ENCODE results near the gene PTPRN2. TPM values are rescaled to one million over a fixed set of nuclear protein-coding genes. Genes with fewer than 3 reads are reported as not detected.

Gene PTPRN2
- polyA plus RNA-seq, 4 donors = 1.6 to 11.7 (median 4.0) TPM

DNA sequence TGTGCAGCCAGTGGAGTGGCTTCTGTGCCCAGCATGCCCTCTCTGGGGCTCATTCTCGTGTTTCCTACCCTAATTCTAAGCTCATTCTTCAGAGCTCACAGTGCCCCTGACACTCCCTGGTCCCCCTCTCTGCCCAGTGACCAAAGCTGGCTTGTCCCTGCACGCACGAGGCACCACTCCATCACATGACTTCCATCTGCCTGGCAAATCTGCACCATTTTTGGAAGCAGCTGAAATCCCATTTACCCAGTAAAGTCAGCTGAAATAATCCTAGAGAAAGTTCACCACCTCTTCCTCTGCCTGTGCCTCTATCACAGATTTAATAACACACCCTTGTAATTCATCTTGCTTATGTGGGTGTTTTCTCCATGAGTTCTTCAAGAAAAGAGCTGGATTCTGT lies 616.9 kb downstream of the PTPRN2 start:
- no peak for FAIRE-seq
- H3K9me3 ChIP-seq (ENCODE audit: control insufficient read depth in 2 of 2, insufficient read depth in 1 of 2, low read depth in 1 of 2, low read length in 1 of 2) = peaks cover 2 to 40% of the 10 kb centered on the region in 2 donors
- WGBS, 3 donors = 63 to 69% (median 64%) methylated on average over 3 of the region's 3 CpGs
- no peak overlapping the region for H3K4me3 ChIP-seq (ENCODE audit: low read depth in 1 of 3, low read length in 3 of 3)
- H3K36me3 ChIP-seq (ENCODE audit: control insufficient read depth in 3 of 3, insufficient read depth in 2 of 3, low read depth in 1 of 3, low read length in 3 of 3) = no peaks in the 10 kb centered on the region
- no peak for DNase-seq
- H3K27ac ChIP-seq (ENCODE audit: low read depth in 1 of 3, low read length in 2 of 3) = no peak overlapping the region
- H3K4me1 ChIP-seq (ENCODE audit: control insufficient read depth in 3 of 3, insufficient read depth in 2 of 3, low read depth in 1 of 3, low read length in 2 of 3) = no peaks in the 10 kb centered on the region
- peaks cover 0 to 2% (median 0%) of the 10 kb centered on the region in 3 donors for H3K27me3 ChIP-seq (ENCODE audit: control insufficient read depth in 3 of 3, insufficient read depth in 3 of 3, low read length in 3 of 3)

DNA sequence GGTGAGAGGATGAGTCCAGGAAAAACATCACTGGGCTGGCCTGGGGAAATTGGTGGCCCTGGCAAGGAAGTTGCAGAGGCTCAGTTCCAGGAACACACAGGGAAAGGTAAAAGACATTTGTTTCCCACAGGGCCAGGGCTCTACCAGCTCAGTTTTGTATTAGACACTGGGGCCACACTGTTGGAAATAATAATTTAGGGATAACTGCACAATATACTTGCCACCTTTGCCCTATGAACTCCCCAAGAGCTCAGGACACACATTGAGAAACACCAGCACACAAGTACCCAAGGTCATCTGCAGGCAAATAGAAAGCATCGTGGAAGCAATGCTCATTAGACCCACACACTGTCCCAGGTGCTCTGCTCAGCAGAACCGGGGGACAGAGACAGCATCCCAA lies 617.6 kb downstream of the PTPRN2 start:
- H3K27me3 ChIP-seq (ENCODE audit: control insufficient read depth in 3 of 3, insufficient read depth in 3 of 3, low read length in 3 of 3) = peaks cover 0 to 2% (median 0%) of the 10 kb centered on the region in 3 donors
- H3K4me1 ChIP-seq (ENCODE audit: control insufficient read depth in 3 of 3, insufficient read depth in 2 of 3, low read depth in 1 of 3, low read length in 2 of 3) = no peaks in the 10 kb centered on the region
- H3K9me3 ChIP-seq (ENCODE audit: control insufficient read depth in 2 of 2, insufficient read depth in 1 of 2, low read depth in 1 of 2, low read length in 1 of 2) = peaks cover 2 to 33% of the 10 kb centered on the region in 2 donors
- FAIRE-seq (no peak), DNase-seq (no peak)
- H3K27ac ChIP-seq (ENCODE audit: low read depth in 1 of 3, low read length in 2 of 3) = no peak overlapping the region
- no peak overlapping the region for H3K4me3 ChIP-seq (ENCODE audit: low read depth in 1 of 3, low read length in 3 of 3)
- no peaks in the 10 kb centered on the region for H3K36me3 ChIP-seq (ENCODE audit: control insufficient read depth in 3 of 3, insufficient read depth in 2 of 3, low read depth in 1 of 3, low read length in 3 of 3)
- 77 to 82% (median 78%) methylated on average over 2 of the region's 2 CpGs for WGBS, 3 donors

DNA sequence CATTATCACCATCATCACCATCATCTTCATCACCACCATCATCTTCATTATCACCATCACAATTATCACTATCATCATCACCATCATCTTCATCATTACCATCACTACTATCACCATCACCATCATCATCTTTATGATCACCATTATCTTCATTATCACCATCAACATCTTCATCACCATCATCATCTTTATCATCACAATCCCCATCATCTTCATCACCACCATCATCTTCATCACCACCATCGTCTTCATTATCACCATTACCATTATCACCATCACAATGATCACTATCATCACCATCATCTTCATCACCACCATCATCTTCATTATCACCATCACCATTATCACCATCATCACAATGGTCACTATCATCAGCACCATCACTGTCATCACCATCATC lies 621.1 kb downstream of the PTPRN2 start:
- no peak for FAIRE-seq
- WGBS, 3 donors = 89 to 93% (median 91%) methylated on average over 1 of the region's 1 CpG

DNA sequence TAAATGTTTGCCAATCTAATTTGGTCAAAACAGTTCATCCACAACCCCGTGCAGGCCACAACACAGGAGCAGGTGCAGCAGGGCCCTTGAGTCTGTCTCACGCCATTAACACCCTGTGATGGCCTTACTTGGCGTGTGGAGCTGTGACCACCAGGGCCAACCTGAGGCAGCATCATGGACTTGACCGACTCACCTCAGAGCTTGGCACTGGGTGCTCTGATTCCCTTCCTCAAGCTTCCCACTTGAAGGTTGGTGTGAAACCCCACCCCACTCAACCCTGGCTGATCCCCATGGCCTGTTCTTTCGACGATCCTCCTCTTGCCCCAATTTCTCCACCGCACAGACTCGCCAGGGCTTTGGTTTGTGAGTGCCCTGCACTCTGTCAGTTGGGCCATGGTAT lies 623.1 kb downstream of the PTPRN2 start:
- DNase-seq = no peak
- WGBS, 3 donors = 90 to 95% (median 91%) methylated on average over 8 of the region's 8 CpGs
- H3K27me3 ChIP-seq (ENCODE audit: control insufficient read depth in 3 of 3, insufficient read depth in 3 of 3, low read length in 3 of 3) = no peaks in the 10 kb centered on the region
- no peak overlapping the region for H3K27ac ChIP-seq (ENCODE audit: low read depth in 1 of 3, low read length in 2 of 3)
- no peak for FAIRE-seq
- no peaks in the 10 kb centered on the region for H3K9me3 ChIP-seq (ENCODE audit: control insufficient read depth in 2 of 2, insufficient read depth in 1 of 2, low read depth in 1 of 2, low read length in 1 of 2)
- H3K4me1 ChIP-seq (ENCODE audit: control insufficient read depth in 3 of 3, insufficient read depth in 2 of 3, low read depth in 1 of 3, low read length in 2 of 3) = no peaks in the 10 kb centered on the region
- H3K4me3 ChIP-seq (ENCODE audit: low read depth in 1 of 3, low read length in 3 of 3) = no peak overlapping the region
- no peaks in the 10 kb centered on the region for H3K36me3 ChIP-seq (ENCODE audit: control insufficient read depth in 3 of 3, insufficient read depth in 2 of 3, low read depth in 1 of 3, low read length in 3 of 3)

More for the DNA sequence above, 621.1 kb downstream of the PTPRN2 start:
- Histone ChIP-seq H3K4me1 (ENCODE audit: control insufficient read depth in 3 of 3, insufficient read depth in 2 of 3, low read depth in 1 of 3, low read length in 2 of 3) (no peaks in the 10 kb centered on the region), H3K4me3 (ENCODE audit: low read depth in 1 of 3, low read length in 3 of 3) (no peak overlapping the region), H3K9me3 (ENCODE audit: control insufficient read depth in 2 of 2, insufficient read depth in 1 of 2, low read depth in 1 of 2, low read length in 1 of 2) (peaks cover 0 to 7% of the 10 kb centered on the region in 2 donors), H3K27me3 (ENCODE audit: control insufficient read depth in 3 of 3, insufficient read depth in 3 of 3, low read length in 3 of 3) (peaks cover 0 to 2% (median 0%) of the 10 kb centered on the region in 3 donors), H3K27ac (ENCODE audit: low read depth in 1 of 3, low read length in 2 of 3) (no peak overlapping the region), H3K36me3 (ENCODE audit: control insufficient read depth in 3 of 3, insufficient read depth in 2 of 3, low read depth in 1 of 3, low read length in 3 of 3) (no peaks in the 10 kb centered on the region)
- no peak for DNase-seq

DNA sequence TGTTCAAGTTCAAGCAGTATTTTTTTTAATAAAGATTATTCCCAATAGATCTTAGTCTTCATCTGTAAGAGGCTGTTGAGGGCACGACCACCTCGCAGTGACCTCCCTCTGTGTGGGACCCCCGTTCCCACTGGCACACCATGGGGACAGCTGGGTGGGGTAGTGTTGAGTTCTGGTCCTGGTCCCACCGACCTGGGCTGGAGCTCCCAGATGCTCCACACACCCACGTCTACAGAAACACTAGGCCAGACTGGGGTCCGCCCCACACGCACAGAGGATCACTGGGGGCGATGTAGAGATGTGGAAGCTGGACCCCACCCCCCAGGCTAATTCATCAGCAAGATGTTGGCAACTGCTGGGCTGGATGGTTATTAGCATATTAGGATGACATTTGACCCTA lies 623.6 kb downstream of the PTPRN2 start:
- FAIRE-seq = no peak
- no peaks in the 10 kb centered on the region for H3K27me3 ChIP-seq (ENCODE audit: control insufficient read depth in 3 of 3, insufficient read depth in 3 of 3, low read length in 3 of 3)
- no peak for DNase-seq
- H3K36me3 ChIP-seq (ENCODE audit: control insufficient read depth in 3 of 3, insufficient read depth in 2 of 3, low read depth in 1 of 3, low read length in 3 of 3) = no peaks in the 10 kb centered on the region
- 82 to 90% (median 82%) methylated on average over 8 of the region's 8 CpGs for WGBS, 3 donors
- H3K4me1 ChIP-seq (ENCODE audit: control insufficient read depth in 3 of 3, insufficient read depth in 2 of 3, low read depth in 1 of 3, low read length in 2 of 3) = no peaks in the 10 kb centered on the region
- no peaks in the 10 kb centered on the region for H3K9me3 ChIP-seq (ENCODE audit: control insufficient read depth in 2 of 2, insufficient read depth in 1 of 2, low read depth in 1 of 2, low read length in 1 of 2)
- no peak overlapping the region for H3K27ac ChIP-seq (ENCODE audit: low read depth in 1 of 3, low read length in 2 of 3)
- no peak overlapping the region for H3K4me3 ChIP-seq (ENCODE audit: low read depth in 1 of 3, low read length in 3 of 3)

DNA sequence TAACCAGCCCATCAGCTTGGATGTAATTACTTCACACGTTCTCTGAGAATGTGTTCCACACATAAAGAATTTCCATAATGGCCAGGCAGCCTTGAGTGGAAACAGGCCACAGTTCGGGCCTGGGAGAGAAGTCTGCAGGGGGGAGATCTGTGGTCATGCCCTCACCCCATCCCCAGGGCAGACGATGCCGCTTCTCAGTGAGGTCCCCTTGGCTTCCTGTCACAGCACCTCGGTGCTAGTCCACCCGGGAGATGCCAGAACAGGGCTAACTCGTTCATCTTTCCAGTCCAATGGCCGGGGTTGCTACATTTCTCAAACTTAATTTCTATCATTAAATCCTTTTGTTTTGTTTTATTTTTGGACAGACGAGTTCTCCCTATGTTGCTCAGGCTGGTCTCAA lies 624.1 kb downstream of the PTPRN2 start:
- Histone ChIP-seq H3K4me3 (ENCODE audit: low read depth in 1 of 3, low read length in 3 of 3) (no peak overlapping the region), H3K27me3 (ENCODE audit: control insufficient read depth in 3 of 3, insufficient read depth in 3 of 3, low read length in 3 of 3) (no peaks in the 10 kb centered on the region), H3K36me3 (ENCODE audit: control insufficient read depth in 3 of 3, insufficient read depth in 2 of 3, low read depth in 1 of 3, low read length in 3 of 3) (no peaks in the 10 kb centered on the region), H3K4me1 (ENCODE audit: control insufficient read depth in 3 of 3, insufficient read depth in 2 of 3, low read depth in 1 of 3, low read length in 2 of 3) (no peaks in the 10 kb centered on the region), H3K27ac (ENCODE audit: low read depth in 1 of 3, low read length in 2 of 3) (no peak overlapping the region), H3K9me3 (ENCODE audit: control insufficient read depth in 2 of 2, insufficient read depth in 1 of 2, low read depth in 1 of 2, low read length in 1 of 2) (no peaks in the 10 kb centered on the region)
- FAIRE-seq (no peak), DNase-seq (no peak)
- 68 to 73% (median 72%) methylated on average over 9 of the region's 9 CpGs for WGBS, 3 donors

DNA sequence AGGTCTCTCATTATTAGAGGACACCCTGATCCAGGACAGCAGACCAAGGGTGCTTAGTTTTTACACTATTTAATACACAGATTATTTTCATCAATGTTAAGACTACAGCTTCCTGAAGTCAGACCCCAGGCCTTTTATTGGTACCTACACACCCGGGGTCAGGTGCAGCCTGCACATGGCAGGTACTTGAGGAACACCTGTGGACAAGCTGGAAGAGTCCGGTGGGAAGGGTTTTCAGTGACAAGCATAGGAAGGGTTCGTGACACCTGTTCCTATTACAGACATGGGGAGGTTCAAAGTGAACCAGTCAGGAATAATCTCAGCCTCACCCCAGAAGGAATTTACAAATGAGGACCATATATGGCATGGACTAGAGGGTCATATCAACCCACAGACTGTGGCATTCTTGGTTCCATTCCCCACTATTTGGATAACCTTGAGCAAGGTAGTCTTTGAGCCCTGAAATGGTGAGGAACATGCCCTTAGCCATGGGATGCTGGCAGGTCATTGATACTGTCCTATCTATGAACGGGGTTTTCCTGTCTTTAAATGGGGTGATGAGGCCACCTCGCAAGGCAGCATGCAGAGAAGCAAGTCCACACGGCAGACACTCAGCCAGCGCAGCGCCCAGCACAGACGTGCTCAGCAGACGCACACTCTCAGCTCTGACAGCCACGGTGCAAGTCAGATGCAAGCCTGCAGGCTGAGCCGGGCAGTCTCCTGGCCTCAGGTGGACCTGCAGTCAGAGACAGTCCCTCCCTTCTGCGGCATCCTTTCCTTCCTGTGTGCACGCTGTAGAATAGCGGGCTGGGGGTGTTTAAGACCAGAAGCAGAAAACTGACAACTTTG lies 624.9 kb downstream of the PTPRN2 start:
- H3K36me3 ChIP-seq (ENCODE audit: control insufficient read depth in 3 of 3, insufficient read depth in 2 of 3, low read depth in 1 of 3, low read length in 3 of 3) = no peaks in the 10 kb centered on the region
- no peak for DNase-seq
- H3K27me3 ChIP-seq (ENCODE audit: control insufficient read depth in 3 of 3, insufficient read depth in 3 of 3, low read length in 3 of 3) = no peaks in the 10 kb centered on the region
- H3K9me3 ChIP-seq (ENCODE audit: control insufficient read depth in 2 of 2, insufficient read depth in 1 of 2, low read depth in 1 of 2, low read length in 1 of 2) = no peaks in the 10 kb centered on the region
- H3K4me3 ChIP-seq (ENCODE audit: low read depth in 1 of 3, low read length in 3 of 3) = no peak overlapping the region
- FAIRE-seq = no peak
- WGBS, 3 donors = 73 to 80% (median 75%) methylated on average over 15 of the region's 15 CpGs
- H3K27ac ChIP-seq (ENCODE audit: low read depth in 1 of 3, low read length in 2 of 3) = no peak overlapping the region
- no peaks in the 10 kb centered on the region for H3K4me1 ChIP-seq (ENCODE audit: control insufficient read depth in 3 of 3, insufficient read depth in 2 of 3, low read depth in 1 of 3, low read length in 2 of 3)

DNA sequence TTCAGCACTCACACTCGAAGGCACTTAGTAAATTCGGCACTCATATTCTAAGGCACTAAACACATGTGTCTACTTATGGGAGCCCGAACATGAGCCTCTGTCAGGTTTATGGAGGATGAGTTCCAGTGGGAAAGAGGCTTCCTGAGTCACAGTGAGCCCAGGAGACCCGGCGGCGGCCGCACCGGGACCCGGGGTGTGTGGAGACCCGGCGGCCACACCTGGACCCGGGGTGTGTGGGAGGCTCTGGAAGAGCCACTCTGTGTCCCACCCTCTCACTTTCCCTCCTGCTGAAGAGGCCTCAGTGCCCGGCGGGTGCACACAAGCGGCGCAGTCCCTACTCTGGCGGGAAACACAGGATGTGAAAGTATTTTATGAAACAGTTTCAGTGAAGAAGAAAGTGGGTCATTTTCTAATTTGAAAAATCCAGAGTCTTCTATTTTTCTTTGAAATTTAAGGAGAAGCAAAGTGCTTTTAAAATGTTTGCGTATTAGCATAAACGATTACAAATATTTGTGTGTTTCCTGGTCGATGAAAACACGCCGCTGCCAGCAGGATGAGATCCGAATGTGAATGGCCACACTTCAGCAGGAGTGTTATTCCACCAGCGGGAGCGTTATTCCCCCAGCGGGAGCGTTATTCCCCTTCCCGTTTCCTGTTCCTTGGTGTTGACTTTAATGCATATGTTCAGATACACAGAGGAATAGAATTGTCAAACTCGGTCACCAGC lies 625.7 kb downstream of the PTPRN2 start:
- FAIRE-seq = no peak
- WGBS, 3 donors = 21 to 52% (median 41%) methylated on average over 29 of the region's 29 CpGs
- DNase-seq = no peak

More for the DNA sequence above, 625.7 kb downstream of the PTPRN2 start:
- Histone ChIP-seq H3K4me3 (ENCODE audit: low read depth in 1 of 3, low read length in 3 of 3) (no peak overlapping the region), H3K4me1 (ENCODE audit: control insufficient read depth in 3 of 3, insufficient read depth in 2 of 3, low read depth in 1 of 3, low read length in 2 of 3) (no peaks in the 10 kb centered on the region), H3K9me3 (ENCODE audit: control insufficient read depth in 2 of 2, insufficient read depth in 1 of 2, low read depth in 1 of 2, low read length in 1 of 2) (no peaks in the 10 kb centered on the region), H3K36me3 (ENCODE audit: control insufficient read depth in 3 of 3, insufficient read depth in 2 of 3, low read depth in 1 of 3, low read length in 3 of 3) (no peaks in the 10 kb centered on the region), H3K27me3 (ENCODE audit: control insufficient read depth in 3 of 3, insufficient read depth in 3 of 3, low read length in 3 of 3) (no peaks in the 10 kb centered on the region), H3K27ac (ENCODE audit: low read depth in 1 of 3, low read length in 2 of 3) (no peak overlapping the region)
